RKO (cell line): ENCODE data around the gene RASA2.

Source experiments
- DNase-seq: peaks from one replicate; pipeline ENCODE4 v3.0.0-alpha.2; 2016; ENCODE audit warnings: low spot score

RASA2 gene

GRCh38 chr3:141486746-141487520 is at the start of gene RASA2:
TSS of gene RASA2 (plus strand) at chr3:141487027. CDS start at chr3:141487084, 57 bp downstream.
- no peak for DNase-seq

DNA sequence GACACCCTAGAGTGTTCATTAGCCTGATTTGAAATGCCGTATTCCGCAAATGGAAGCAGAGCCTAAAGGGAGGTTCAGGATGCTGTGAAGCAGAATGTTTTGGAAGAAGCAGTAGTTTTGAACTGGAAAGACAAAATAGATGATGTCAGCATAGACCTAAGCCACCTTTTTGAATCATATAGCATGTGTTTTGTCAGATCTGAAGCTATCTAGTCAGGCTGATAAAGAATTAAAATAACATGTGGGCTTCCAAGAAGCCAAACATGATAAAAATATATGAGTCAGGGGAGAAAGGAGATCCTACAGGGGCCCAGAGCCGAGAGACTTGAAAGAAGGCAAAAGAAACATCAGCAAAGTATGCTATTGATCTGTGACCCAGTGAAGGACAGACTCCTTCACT is 47.2 kb upstream of the RASA2 start:
- DNase-seq = no peak

DNA sequence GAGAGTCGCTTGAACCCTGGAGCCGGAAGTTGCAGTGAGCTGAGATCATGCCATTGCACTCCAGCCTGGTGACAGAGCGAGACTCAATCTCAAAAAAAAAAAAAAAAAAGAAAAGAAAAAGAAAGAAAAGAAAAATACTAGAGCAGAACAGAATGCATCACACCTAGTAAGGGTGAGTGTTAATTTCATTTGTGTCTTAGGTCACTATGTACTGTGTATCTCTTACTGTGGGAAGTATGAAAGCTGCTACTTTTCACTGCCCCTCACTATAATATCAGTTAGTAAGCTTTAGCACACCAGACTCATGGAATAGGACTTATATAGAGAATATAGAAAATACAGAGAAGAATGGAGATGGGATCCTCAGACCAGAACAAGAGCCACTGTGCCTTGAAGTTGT is 45.9 kb upstream of the RASA2 start:
- DNase-seq = no peak

- peak; percentile 58 for DNase-seq
Measured at GRCh38 chr3:141441381-141442364, 45.2 kb upstream of the RASA2 start.

DNA sequence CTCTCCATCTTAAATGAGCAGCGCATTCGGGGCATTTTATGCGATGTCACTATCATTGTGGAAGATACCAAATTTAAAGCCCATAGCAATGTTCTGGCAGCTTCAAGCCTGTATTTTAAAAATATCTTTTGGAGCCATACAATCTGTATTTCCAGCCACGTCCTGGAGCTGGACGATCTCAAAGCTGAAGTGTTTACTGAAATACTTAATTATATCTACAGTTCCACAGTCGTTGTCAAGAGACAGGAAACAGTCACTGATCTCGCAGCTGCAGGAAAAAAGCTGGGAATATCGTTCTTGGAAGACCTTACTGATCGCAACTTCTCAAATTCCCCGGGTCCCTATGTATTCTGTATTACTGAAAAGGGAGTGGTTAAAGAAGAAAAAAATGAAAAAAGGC is 44.4 kb upstream of the RASA2 start:
- DNase-seq = no peak

DNA sequence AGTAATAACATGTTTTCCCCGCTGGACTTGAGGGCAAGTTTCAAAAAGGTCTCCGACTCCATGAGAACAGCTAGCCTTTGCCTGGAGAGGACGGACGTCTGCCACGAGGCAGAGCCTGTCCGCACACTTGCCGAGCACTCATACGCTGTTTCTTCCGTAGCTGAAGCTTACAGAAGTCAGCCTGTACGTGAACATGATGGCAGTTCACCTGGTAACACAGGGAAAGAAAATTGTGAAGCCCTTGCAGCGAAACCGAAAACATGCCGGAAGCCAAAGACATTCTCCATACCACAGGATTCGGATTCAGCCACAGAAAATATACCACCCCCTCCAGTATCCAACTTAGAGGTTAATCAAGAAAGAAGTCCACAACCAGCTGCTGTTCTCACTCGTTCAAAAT is 43.9 kb upstream of the RASA2 start:
- DNase-seq = no peak

DNA sequence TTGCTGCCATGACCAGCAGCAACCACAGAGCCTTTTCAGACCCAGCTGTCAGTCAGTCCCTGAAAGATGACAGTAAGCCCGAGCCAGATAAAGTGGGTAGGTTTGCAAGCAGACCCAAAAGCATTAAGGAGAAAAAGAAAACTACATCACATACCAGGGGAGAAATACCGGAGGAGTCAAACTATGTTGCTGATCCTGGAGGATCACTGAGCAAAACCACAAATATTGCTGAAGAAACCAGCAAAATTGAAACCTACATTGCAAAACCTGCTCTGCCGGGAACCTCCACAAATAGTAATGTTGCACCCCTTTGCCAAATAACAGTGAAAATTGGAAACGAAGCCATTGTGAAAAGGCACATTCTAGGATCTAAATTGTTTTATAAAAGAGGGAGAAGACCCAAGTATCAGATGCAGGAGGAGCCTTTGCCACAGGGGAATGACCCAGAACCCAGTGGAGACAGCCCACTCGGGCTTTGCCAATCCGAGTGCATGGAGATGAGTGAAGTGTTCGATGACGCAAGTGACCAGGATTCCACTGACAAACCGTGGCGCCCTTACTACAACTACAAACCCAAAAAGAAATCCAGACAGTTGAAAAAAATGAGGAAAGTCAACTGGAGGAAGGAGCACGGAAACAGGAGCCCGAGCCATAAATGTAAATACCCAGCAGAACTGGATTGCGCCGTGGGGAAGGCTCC is 42.1 kb upstream of the RASA2 start:
- DNase-seq = no peak

- DNase-seq = no peak
Measured at GRCh38 chr3:141445990-141446389, 40.8 kb upstream of the RASA2 start.

- DNase-seq = no peak
Measured at GRCh38 chr3:141446737-141447136, 40.1 kb upstream of the RASA2 start.

DNA sequence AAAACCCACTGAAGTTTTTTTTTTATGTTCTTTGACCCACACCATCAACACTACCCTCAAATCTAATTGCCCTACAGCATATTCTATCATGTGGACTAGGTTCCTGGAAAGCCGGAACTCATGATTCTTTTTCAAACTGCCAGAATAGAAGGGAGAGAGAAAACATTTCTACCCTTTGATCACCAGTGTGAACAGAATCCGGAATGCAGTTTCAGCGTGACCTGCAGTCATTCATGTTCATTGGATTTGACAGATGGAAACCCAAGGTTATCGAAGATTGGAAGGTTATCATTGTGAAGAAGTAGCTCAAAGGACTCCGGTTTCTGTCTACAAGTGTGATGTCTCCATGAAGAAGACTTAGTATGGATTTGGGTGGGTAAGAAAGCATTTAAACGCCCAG is 39.4 kb upstream of the RASA2 start:
- no peak for DNase-seq

DNA sequence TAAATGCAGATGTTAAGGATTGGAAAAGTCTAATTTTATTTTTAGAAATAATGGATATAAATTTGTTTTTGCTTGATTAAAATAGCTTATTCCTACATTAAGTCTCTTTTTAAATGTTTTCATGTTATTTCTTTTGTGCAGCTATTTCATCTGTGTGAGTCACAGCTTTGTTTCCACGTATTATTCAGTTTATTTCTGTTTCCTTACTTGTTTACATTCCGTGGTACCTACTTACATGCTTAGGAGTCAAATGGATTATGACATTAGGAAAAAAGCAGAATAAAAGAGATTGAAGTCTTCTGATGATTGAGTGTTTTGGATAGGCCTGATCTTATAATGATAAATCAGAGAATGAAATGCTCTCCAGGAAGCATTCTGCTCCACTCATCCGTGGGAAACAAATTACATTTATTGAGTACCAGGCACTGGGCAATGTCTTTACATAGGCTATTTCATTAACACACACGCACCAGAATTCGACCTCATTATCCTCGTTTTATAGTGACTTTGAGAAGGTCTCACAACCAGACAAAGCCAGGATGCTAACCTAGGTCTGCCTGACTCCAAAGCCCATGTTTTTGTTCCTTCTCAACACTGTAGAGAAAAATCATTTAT is 38.1 kb upstream of the RASA2 start:
- DNase-seq = no peak

DNA sequence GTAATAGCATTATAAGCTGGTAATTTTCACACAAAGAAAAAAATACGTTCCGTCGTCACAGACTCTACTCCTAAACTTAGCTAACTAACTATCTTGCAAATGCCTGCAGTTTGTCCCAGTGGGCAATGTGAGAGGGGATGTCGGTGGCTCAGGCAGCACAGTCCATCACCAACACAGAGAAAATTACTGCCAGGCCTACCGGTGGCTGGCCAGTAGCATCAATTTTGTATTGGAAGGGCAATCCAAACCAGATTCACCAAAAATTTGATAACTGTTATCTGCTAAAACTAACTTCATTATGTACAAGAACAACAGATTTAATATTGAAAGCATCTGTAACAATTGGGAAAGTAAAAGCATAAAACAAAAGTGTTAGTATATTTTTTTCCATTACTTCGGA is 37.4 kb upstream of the RASA2 start:
- no peak for DNase-seq

DNA sequence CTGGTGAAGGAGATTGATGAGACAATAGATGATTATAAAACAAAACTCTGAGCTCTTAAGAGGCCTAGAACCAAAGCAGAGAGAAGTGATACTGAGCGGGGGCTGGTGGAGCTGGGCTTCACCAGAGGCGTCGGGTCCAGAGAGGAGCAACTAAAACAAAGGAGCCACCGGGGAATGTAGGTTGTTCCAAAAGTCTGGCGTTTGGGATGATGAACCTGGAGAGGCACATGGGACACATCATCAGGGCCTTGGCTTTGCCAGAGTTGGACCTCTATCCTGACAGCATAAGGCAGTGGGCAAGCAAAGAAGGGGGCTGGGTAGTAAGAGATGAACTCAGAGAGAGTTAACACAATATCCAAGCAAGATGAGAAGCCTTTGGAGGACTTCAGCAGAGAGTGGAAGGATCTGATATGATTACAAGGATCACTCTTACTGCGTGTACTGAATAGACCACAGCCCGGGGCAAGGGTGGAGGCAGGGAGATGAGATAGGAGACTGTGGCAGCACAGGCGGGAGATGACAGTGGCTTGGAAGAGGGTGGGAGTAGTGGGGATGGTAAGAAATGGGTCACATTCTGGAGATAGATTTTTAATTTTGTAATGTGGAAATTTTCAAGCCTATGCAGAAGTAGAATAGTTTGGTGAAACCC is 36.0 kb upstream of the RASA2 start:
- DNase-seq = no peak

GRCh38 chr3:141452045-141452444 is 34.8 kb upstream of the RASA2 start:
- DNase-seq = peak; percentile 51

DNA sequence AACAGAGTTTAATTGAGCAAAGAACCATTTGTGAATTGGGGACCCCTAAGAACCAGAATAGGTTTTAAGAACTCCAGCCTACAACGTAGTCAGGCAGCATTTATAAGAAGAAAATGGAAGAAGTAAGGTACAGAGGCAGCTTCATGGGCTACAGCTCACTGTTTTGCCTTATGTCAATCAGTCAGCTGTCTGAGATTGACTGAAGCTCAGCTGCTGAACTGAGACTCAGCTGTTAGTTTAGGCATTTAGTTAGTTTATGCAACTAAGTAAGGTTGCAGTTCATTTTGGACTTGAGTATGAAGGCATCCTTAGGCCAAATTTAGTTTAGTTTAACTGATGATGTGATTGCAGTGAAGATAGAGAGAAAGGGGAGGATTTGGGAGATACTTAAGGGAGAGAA is 34.1 kb upstream of the RASA2 start:
- DNase-seq = no peak

- no peak for DNase-seq
Measured at GRCh38 chr3:141454054-141454453, 32.8 kb upstream of the RASA2 start.

GRCh38 chr3:141454906-141455602 is 31.8 kb upstream of the RASA2 start:
- peak; percentile 93 for DNase-seq

- DNase-seq = no peak
Measured at GRCh38 chr3:141455603-141456300, 31.1 kb upstream of the RASA2 start.

GRCh38 chr3:141456301-141456625 is 30.6 kb upstream of the RASA2 start:
- no peak for DNase-seq

- DNase-seq = no peak
Measured at GRCh38 chr3:141457624-141458236, 29.1 kb upstream of the RASA2 start.
